Neural cell (in vitro differentiated cells): ENCODE data around the gene CSRNP2. TPM values are rescaled to one million over a fixed set of nuclear protein-coding genes. Genes with fewer than 3 reads are reported as not detected.
"Not testable (repeated sequence)": the region's sequence is repeated elsewhere in the genome, so short reads cannot be mapped to it uniquely, and the experiment has no call there.

Experiments
- H2AFZ ChIP-seq: fragments of 200-600, 300-800 bp; sonication (generic), shearing (Covaris generic); 2 replicates; pipeline ENCODE4 v1.6.0; 2014; ENCODE audit warnings: low read depth, mild to moderate bottlenecking, antibody characterized with exemption, low read length, moderate library complexity
- H3F3A ChIP-seq: fragments of 200-600 bp; shearing (Covaris generic); 2 replicates; pipeline ENCODE4 v1.6.1; 2016; ENCODE audit warnings: mild to moderate bottlenecking, moderate library complexity, mixed read lengths, antibody characterized with exemption, low read length; ENCODE audit not compliant: insufficient read depth, poor library complexity, severe bottlenecking
- H3K27ac ChIP-seq: fragments of 200-600, 300-800 bp; sonication (generic), shearing (Covaris generic); 2 replicates; pipeline ENCODE4 v1.5.1; 2014; ENCODE audit warnings: mild to moderate bottlenecking, low read length, moderate library complexity
- H3K27me3 ChIP-seq: fragments of 300-800, 200-600 bp; sonication (generic), shearing (Covaris generic); 2 replicates; pipeline ENCODE4 v1.6.0; 2014; ENCODE audit warnings: mild to moderate bottlenecking, low read depth, low read length, moderate library complexity; ENCODE audit not compliant: insufficient read depth
- H3K36me3 ChIP-seq: fragments of 300-800, 200-600 bp; sonication (generic), shearing (Covaris generic); 2 replicates; pipeline ENCODE4 v1.5.1; 2014; ENCODE audit warnings: mild to moderate bottlenecking, antibody characterized with exemption, low read length, moderate library complexity; ENCODE audit not compliant: insufficient read depth
- H3K4me2 ChIP-seq: fragments of 300-800, 200-600 bp; sonication (generic), shearing (Covaris generic); 2 replicates; pipeline ENCODE4 v1.6.0; 2014; ENCODE audit warnings: mild to moderate bottlenecking, low read length
- H3K4me3 ChIP-seq: fragments of 300-800, 200-600 bp; sonication (generic), shearing (Covaris generic); 2 replicates; pipeline ENCODE4 v1.5.1; 2014; ENCODE audit warnings: mild to moderate bottlenecking, low read length, moderate library complexity
- H3K79me2 ChIP-seq: fragments of 200-600 bp; shearing (Covaris generic); replicated peaks from 2 replicates; pipeline ENCODE4 v1.6.0; 2014; ENCODE audit warnings: mild to moderate bottlenecking, low read length, moderate library complexity; ENCODE audit not compliant: insufficient read depth
- H3K9ac ChIP-seq: fragments of 300-800, 200-600 bp; sonication (generic), shearing (Covaris generic); 2 replicates; pipeline ENCODE4 v1.6.1; 2016; ENCODE audit warnings: mild to moderate bottlenecking, low read length, mixed read lengths
- H3K9me2 ChIP-seq: fragments of 200-600 bp; shearing (Covaris generic); 2 replicates; pipeline ENCODE4 v1.6.1; 2016; ENCODE audit warnings: mild to moderate bottlenecking, low read length, mixed read lengths; ENCODE audit not compliant: insufficient read depth
- H3K9me3 ChIP-seq: fragments of 200-600, 300-800 bp; sonication (generic), shearing (Covaris generic); 2 replicates; pipeline ENCODE4 v1.6.1; 2016; ENCODE audit warnings: mild to moderate bottlenecking, mixed run types, low read length, moderate library complexity, mixed read lengths
- H4K20me1 ChIP-seq: fragments of 200-600 bp; shearing (Covaris generic); 2 replicates; pipeline ENCODE4 v1.6.1; 2016; ENCODE audit warnings: mild to moderate bottlenecking, mixed run types; ENCODE audit not compliant: insufficient read depth
- EP300 ChIP-seq: fragments of 450-650 bp; conservative IDR thresholded peaks from 2 replicates; pipeline ENCODE4 v1.6.1; 2014; ENCODE audit warnings: antibody characterized with exemption, mild to moderate bottlenecking, moderate library complexity; ENCODE audit not compliant: poor library complexity, severe bottlenecking
- EZH2 ChIP-seq: fragments of 200-600, 300-800 bp; shearing (Covaris generic), sonication (generic); IDR thresholded peaks from 2 replicates; pipeline ENCODE4 v1.6.1; 2014; ENCODE audit warnings: antibody characterized with exemption, low read length, borderline replicate concordance, mild to moderate bottlenecking; ENCODE audit not compliant: insufficient read depth, poor library complexity, severe bottlenecking
- MXI1 ChIP-seq: fragments of 450-650 bp; conservative IDR thresholded peaks from 2 replicates; pipeline ENCODE4 v1.6.1; 2014; ENCODE audit warnings: antibody characterized with exemption, mild to moderate bottlenecking; ENCODE audit not compliant: poor library complexity, severe bottlenecking
- POLR2AphosphoS5 ChIP-seq: IDR thresholded peaks from 2 replicates; pipeline ENCODE4 v1.6.1; 2012
- RAD21 ChIP-seq: fragments of 450-650 bp; conservative IDR thresholded peaks from 2 replicates; pipeline ENCODE4 v1.6.1; 2014; ENCODE audit warnings: antibody characterized with exemption, mild to moderate bottlenecking, moderate library complexity
- SMC3 ChIP-seq: fragments of 450-650 bp; conservative IDR thresholded peaks from 2 replicates; pipeline ENCODE4 v1.6.1; 2014; ENCODE audit warnings: antibody characterized with exemption, mild to moderate bottlenecking, moderate library complexity; ENCODE audit not compliant: poor library complexity
- TAF1 ChIP-seq: IDR thresholded peaks from 2 replicates; pipeline ENCODE4 v1.6.1; 2012; ENCODE audit warnings: low read depth
- polyA plus RNA-seq: library from polyadenylated mRNA; depleted of rRNA; stranded (reverse); fragments of >200 nt; gene quantifications from 2 replicates; pipeline ENCODE4 v1.2.3, GENCODE V29; 2014
- TF ChIP-seq, protein P1 (sequence below): fragments of 450-650 bp; IDR thresholded peaks from 2 replicates; pipeline ENCODE4 v1.5.1; 2014; ENCODE audit warnings: antibody characterized with exemption, mild to moderate bottlenecking, moderate library complexity; ENCODE audit not compliant: poor library complexity, severe bottlenecking
- TF ChIP-seq, protein P2 (sequence below): IDR thresholded peaks from 2 replicates; pipeline ENCODE4 v1.6.1; 2012; ENCODE audit warnings: borderline replicate concordance

The CSRNP2 gene
- polyA plus RNA-seq, 1 donor from 2014 or later, result 114 TPM

DNA sequence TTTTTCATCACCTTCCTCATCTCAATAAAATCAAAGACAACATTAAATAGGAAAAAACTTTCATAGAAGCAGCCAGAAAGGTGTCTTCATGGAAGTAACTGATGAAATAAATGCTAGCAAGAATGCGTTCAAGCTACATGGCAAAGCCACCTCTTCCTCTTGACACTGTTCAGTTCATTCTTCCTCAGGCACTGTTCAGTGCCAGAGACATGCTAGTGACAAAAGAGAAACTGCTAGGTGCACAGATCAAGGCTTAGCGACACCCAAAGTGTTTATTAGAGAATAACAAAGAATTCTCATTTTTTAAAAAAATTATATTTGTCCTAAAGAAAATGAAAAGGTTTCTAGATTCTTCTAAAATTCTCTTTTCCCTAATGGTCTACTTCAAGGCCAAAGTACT lies 64.4 kb downstream of the CSRNP2 start:
- Histone ChIP-seq H3K4me3 (no peak overlapping the region), H3K27me3 (no peaks in the 10 kb centered on the region), H3K27ac (no peak overlapping the region), H3K79me2 (peaks cover 56% of the 10 kb centered on the region), H4K20me1 (no peaks in the 10 kb centered on the region), H3K9me2 (no peaks in the 10 kb centered on the region), H3K4me2 (no peak overlapping the region), H3K36me3 (no peaks in the 10 kb centered on the region), H3K9me3 (no peaks in the 10 kb centered on the region), H2AFZ (no peak overlapping the region), H3K9ac (no peak overlapping the region), H3F3A (no peaks in the 10 kb centered on the region)
- TF ChIP-seq EP300, result no peak
- TF ChIP-seq, protein P1, sequence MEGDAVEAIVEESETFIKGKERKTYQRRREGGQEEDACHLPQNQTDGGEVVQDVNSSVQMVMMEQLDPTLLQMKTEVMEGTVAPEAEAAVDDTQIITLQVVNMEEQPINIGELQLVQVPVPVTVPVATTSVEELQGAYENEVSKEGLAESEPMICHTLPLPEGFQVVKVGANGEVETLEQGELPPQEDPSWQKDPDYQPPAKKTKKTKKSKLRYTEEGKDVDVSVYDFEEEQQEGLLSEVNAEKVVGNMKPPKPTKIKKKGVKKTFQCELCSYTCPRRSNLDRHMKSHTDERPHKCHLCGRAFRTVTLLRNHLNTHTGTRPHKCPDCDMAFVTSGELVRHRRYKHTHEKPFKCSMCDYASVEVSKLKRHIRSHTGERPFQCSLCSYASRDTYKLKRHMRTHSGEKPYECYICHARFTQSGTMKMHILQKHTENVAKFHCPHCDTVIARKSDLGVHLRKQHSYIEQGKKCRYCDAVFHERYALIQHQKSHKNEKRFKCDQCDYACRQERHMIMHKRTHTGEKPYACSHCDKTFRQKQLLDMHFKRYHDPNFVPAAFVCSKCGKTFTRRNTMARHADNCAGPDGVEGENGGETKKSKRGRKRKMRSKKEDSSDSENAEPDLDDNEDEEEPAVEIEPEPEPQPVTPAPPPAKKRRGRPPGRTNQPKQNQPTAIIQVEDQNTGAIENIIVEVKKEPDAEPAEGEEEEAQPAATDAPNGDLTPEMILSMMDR, result no peak
- TF ChIP-seq TAF1, result no peak
- TF ChIP-seq POLR2AphosphoS5, result no peak
- TF ChIP-seq, protein P2, sequence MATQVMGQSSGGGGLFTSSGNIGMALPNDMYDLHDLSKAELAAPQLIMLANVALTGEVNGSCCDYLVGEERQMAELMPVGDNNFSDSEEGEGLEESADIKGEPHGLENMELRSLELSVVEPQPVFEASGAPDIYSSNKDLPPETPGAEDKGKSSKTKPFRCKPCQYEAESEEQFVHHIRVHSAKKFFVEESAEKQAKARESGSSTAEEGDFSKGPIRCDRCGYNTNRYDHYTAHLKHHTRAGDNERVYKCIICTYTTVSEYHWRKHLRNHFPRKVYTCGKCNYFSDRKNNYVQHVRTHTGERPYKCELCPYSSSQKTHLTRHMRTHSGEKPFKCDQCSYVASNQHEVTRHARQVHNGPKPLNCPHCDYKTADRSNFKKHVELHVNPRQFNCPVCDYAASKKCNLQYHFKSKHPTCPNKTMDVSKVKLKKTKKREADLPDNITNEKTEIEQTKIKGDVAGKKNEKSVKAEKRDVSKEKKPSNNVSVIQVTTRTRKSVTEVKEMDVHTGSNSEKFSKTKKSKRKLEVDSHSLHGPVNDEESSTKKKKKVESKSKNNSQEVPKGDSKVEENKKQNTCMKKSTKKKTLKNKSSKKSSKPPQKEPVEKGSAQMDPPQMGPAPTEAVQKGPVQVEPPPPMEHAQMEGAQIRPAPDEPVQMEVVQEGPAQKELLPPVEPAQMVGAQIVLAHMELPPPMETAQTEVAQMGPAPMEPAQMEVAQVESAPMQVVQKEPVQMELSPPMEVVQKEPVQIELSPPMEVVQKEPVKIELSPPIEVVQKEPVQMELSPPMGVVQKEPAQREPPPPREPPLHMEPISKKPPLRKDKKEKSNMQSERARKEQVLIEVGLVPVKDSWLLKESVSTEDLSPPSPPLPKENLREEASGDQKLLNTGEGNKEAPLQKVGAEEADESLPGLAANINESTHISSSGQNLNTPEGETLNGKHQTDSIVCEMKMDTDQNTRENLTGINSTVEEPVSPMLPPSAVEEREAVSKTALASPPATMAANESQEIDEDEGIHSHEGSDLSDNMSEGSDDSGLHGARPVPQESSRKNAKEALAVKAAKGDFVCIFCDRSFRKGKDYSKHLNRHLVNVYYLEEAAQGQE, result no peak
- TF ChIP-seq MXI1, result no peak
- TF ChIP-seq SMC3, result no peak
- no peak for TF ChIP-seq RAD21

DNA sequence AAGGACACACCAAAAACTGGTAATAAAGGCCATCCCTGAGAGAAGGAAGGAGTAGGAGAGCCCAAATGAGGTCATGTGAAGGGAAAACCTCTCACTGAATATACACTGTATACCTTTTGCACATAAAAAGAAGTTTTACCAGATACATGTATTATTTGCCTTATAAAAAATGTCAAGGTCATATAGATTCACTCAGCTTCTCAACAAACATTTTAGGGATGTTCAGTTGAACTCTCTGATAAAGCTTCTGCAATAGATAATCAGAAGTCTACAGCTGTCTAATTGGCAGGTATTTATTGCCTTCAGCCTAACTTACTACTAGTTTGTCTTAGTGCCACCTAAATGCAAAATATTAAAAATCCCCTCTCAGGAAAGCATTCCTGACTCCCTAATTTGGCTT lies 65.9 kb downstream of the CSRNP2 start:
- Histone ChIP-seq H4K20me1 (no peaks in the 10 kb centered on the region), H3K9ac (no peak overlapping the region), H3F3A (no peaks in the 10 kb centered on the region), H3K27me3 (no peaks in the 10 kb centered on the region), H3K9me2 (no peaks in the 10 kb centered on the region), H3K9me3 (no peaks in the 10 kb centered on the region), H2AFZ (no peak overlapping the region), H3K4me2 (no peak overlapping the region), H3K4me3 (no peak overlapping the region), H3K36me3 (no peaks in the 10 kb centered on the region), H3K27ac (no peak overlapping the region), H3K79me2 (peaks cover 41% of the 10 kb centered on the region)
- TF ChIP-seq, protein P2, result no peak
- TF ChIP-seq SMC3, result no peak
- no peak for TF ChIP-seq EP300
- no peak for TF ChIP-seq TAF1
- no peak for TF ChIP-seq POLR2AphosphoS5
- no peak for TF ChIP-seq EZH2
- TF ChIP-seq RAD21, result no peak
- no peak for TF ChIP-seq MXI1
- TF ChIP-seq, protein P1, result no peak

DNA sequence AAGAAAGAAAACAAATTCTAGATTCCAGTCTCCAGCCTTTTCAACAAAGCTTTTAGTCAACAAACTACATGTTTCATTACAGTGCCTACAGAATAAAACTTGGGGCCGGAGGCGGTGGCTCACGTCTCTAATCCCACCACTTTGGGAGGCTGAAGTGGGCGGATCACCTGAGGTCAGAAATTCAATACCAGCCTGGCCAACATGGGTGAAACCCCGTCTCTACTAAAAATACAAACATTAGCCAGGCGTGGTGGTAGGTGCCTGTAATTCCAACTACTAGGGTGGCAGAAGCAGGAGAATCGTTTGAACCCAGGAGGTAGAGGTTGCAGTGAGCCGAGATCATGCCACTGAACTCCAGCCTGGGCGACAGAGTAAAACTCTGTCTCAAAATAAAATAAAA lies 68.9 kb downstream of the CSRNP2 start:
- H3K27ac ChIP-seq, H3K9ac ChIP-seq, H3K4me3 ChIP-seq: not testable (repeated sequence)

More for the DNA sequence above, 68.9 kb downstream of the CSRNP2 start:
- H2AFZ ChIP-seq, H3K9me3 ChIP-seq, H3K4me2 ChIP-seq, H3K27me3 ChIP-seq, H3K36me3 ChIP-seq, H3K9me2 ChIP-seq, H3F3A ChIP-seq, H4K20me1 ChIP-seq: not testable (repeated sequence)
- H3K79me2 ChIP-seq, result peaks cover 21% of the 10 kb centered on the region
